ENCODE measurements around the gene LRP2.
A peak's percentile ranks its signal among the peaks of the same experiment; 100 is the strongest.

The LRP2 gene

GRCh38 chr2:169106134-169106533 is 256.2 kb downstream of the LRP2 start:
- peak overlapping the region; percentile 55 for H3K9ac ChIP-seq (ENCODE audit: low read depth, low read length, poor library complexity, severe bottlenecking)
- H2AFZ ChIP-seq (ENCODE audit: low read length) = no peak overlapping the region
- peak overlapping the region; percentile 32 for H3K4me3 ChIP-seq (ENCODE audit: low read length, poor library complexity, severe bottlenecking)
- H3K4me2 ChIP-seq (ENCODE audit: low read depth, low read length, poor library complexity, severe bottlenecking) = peak overlapping the region; percentile 68
- peaks cover 64% of the 10 kb centered on the region for H3K4me1 ChIP-seq (ENCODE audit: insufficient read depth, low read length, poor library complexity, severe bottlenecking)
- H4K20me1 ChIP-seq (ENCODE audit: insufficient read depth, low read length, poor library complexity, severe bottlenecking) = no peaks in the 10 kb centered on the region
- H3K9me2 ChIP-seq (replicated peaks; ENCODE audit: low read depth, low read length) = no peaks in the 10 kb centered on the region
- no peaks in the 10 kb centered on the region for H3K27me3 ChIP-seq (ENCODE audit: insufficient read depth, low read length, poor library complexity, severe bottlenecking)
- no peak for TF ChIP-seq CTCF (conservative IDR thresholded peaks at IDR 0.05; ENCODE audit: low read length)
- TF ChIP-seq EZH2phosphoT487 (IDR thresholded peaks at IDR 0.05; ENCODE audit: borderline replicate concordance) = no peak
- no peaks in the 10 kb centered on the region for H3K79me2 ChIP-seq (ENCODE audit: insufficient read depth, low read length)
- peaks cover 12% of the 10 kb centered on the region for H3F3A ChIP-seq (ENCODE audit: low read depth)
- H3K9me3 ChIP-seq (ENCODE audit: insufficient read depth, low read depth, low read length) = no peaks in the 10 kb centered on the region
- no peaks in the 10 kb centered on the region for H3K36me3 ChIP-seq (ENCODE audit: insufficient read depth, low read length)

- no peaks in the 10 kb centered on the region for H3K36me3 ChIP-seq (ENCODE audit: insufficient read depth, low read length)
- peaks cover 12% of the 10 kb centered on the region for H3F3A ChIP-seq (ENCODE audit: low read depth)
- no peaks in the 10 kb centered on the region for H3K9me3 ChIP-seq (ENCODE audit: insufficient read depth, low read depth, low read length)
- H3K9ac ChIP-seq (ENCODE audit: low read depth, low read length, poor library complexity, severe bottlenecking) = peak overlapping the region; percentile 55
- TF ChIP-seq CTCF (conservative IDR thresholded peaks at IDR 0.05; ENCODE audit: low read length) = no peak
- no peak for TF ChIP-seq EZH2phosphoT487 (IDR thresholded peaks at IDR 0.05; ENCODE audit: borderline replicate concordance)
- H3K4me2 ChIP-seq (ENCODE audit: low read depth, low read length, poor library complexity, severe bottlenecking) = peak overlapping the region; percentile 68
- peaks cover 64% of the 10 kb centered on the region for H3K4me1 ChIP-seq (ENCODE audit: insufficient read depth, low read length, poor library complexity, severe bottlenecking)
- H3K9me2 ChIP-seq (replicated peaks; ENCODE audit: low read depth, low read length) = no peaks in the 10 kb centered on the region
- no peaks in the 10 kb centered on the region for H4K20me1 ChIP-seq (ENCODE audit: insufficient read depth, low read length, poor library complexity, severe bottlenecking)
- H3K4me3 ChIP-seq (ENCODE audit: low read length, poor library complexity, severe bottlenecking) = peak overlapping the region; percentile 32
- H3K27me3 ChIP-seq (ENCODE audit: insufficient read depth, low read length, poor library complexity, severe bottlenecking) = no peaks in the 10 kb centered on the region
- no peaks in the 10 kb centered on the region for H3K79me2 ChIP-seq (ENCODE audit: insufficient read depth, low read length)
- H2AFZ ChIP-seq (ENCODE audit: low read length) = peak overlapping the region; percentile 25
Measured at GRCh38 chr2:169105476-169105875, 256.9 kb downstream of the LRP2 start.

GRCh38 chr2:169104848-169105247 is 257.5 kb downstream of the LRP2 start:
- no peaks in the 10 kb centered on the region for H3K9me3 ChIP-seq (ENCODE audit: insufficient read depth, low read depth, low read length)
- H3K36me3 ChIP-seq (ENCODE audit: insufficient read depth, low read length) = no peaks in the 10 kb centered on the region
- peaks cover 61% of the 10 kb centered on the region for H3K4me1 ChIP-seq (ENCODE audit: insufficient read depth, low read length, poor library complexity, severe bottlenecking)
- H3K9me2 ChIP-seq (replicated peaks; ENCODE audit: low read depth, low read length) = no peaks in the 10 kb centered on the region
- H3K9ac ChIP-seq (ENCODE audit: low read depth, low read length, poor library complexity, severe bottlenecking) = peak overlapping the region; percentile 47
- peak overlapping the region; percentile 68 for H3K4me2 ChIP-seq (ENCODE audit: low read depth, low read length, poor library complexity, severe bottlenecking)
- no peak overlapping the region for H2AFZ ChIP-seq (ENCODE audit: low read length)
- H3K79me2 ChIP-seq (ENCODE audit: insufficient read depth, low read length) = no peaks in the 10 kb centered on the region
- H3K4me3 ChIP-seq (ENCODE audit: low read length, poor library complexity, severe bottlenecking) = peak overlapping the region; percentile 32
- H3K27me3 ChIP-seq (ENCODE audit: insufficient read depth, low read length, poor library complexity, severe bottlenecking) = no peaks in the 10 kb centered on the region
- H3F3A ChIP-seq (ENCODE audit: low read depth) = peaks cover 12% of the 10 kb centered on the region
- no peak for TF ChIP-seq CTCF (conservative IDR thresholded peaks at IDR 0.05; ENCODE audit: low read length)
- no peak for TF ChIP-seq EZH2phosphoT487 (IDR thresholded peaks at IDR 0.05; ENCODE audit: borderline replicate concordance)
- H4K20me1 ChIP-seq (ENCODE audit: insufficient read depth, low read length, poor library complexity, severe bottlenecking) = no peaks in the 10 kb centered on the region

Data from Loucy (cell line).